HCEC 1CT (cell line): ENCODE data around the gene NCL.
"Not testable (repeated sequence)": the region's sequence is repeated elsewhere in the genome, so short reads cannot be mapped to it uniquely, and the experiment has no call there.

Source experiments
- DNase-seq: peaks from one replicate; pipeline ENCODE4 v3.0.0-alpha.2; 2017

NCL gene

GRCh38 chr2:231467016-231467545 lies 2.8 kb upstream of the NCL start:
- no peak for DNase-seq

DNA sequence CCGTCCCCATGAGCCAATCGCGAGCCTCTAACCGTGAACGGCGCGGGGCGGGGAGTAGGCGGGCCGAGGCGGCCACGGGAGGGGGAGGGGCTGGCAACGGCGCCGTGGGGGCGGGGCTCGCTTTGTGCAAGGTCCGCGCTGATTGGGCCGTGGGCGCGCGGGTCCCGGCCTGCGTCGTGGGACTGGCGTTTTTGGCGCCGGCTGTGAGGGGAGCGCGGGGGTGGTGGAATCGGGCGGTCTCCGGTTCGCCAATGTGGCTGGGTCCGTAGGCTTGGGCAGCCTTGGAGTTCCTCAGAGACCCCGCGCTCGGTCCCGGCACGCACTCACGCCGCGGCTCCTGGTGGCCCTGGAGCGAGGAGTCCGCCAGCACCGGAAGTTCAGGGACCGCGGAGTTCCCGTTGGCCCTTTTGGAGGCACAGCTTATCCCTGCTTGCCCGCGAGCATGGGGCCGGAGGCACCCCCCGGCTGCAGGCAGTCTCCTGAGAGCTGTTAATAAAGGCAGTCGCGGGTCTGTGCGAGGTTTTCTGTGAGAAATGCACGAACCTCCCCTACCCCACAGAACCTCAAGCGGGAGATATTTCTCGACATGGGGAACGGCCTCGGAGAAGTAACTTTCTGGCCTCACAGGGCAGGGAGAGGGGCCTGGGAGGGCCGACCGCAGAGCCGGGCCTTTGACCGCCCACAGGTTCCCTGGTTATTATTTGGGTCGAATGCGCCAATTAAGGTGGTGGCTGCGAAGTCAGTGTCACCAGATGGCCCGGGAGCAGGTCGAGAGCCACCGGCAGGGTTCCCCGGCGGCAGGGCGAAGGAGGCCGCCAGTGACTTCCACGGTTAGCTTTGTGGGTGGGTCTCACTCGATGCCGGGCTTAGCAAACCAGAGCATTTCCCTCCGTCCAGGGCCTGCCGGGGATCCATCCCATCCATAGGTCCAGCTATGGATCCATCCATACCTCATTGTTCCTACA lies 574 bp upstream of the NCL start:
- DNase-seq = no peak

DNA sequence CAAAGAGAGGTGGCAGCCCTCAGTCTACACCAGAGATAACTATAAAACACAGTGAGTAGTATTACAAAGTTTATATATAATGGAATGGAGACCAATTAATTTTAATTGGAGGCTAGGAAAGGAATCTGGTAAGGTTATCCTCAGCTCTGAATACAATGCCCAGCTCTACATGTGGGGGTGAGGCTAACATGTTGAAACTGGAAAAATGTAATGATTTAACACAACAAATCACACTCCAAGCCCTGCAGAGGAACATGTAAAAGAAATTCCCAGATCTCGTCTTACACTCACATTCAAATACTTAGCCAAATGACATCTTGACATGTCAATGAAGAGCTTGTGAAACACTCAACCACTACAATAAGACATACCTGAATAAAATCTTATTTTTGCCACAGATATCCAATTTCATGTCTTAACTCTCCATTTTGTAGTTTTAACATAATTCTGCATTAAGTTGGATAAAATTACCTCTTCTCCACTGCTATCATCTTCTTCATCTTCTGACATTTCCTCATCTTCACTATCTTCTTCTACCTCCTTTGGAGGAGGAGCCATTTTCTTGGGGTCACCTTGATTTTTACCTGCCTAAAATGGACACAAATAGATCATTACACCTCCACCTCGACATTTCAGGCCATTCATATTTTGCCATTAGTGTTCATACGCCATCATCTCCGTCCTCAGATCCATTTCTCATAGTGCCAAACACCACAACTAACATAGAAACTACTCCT lies 1.4 kb downstream of the NCL start:
- no peak for DNase-seq

GRCh38 chr2:231461516-231461971 lies 2.7 kb downstream of the NCL start:
- DNase-seq = no peak

DNA sequence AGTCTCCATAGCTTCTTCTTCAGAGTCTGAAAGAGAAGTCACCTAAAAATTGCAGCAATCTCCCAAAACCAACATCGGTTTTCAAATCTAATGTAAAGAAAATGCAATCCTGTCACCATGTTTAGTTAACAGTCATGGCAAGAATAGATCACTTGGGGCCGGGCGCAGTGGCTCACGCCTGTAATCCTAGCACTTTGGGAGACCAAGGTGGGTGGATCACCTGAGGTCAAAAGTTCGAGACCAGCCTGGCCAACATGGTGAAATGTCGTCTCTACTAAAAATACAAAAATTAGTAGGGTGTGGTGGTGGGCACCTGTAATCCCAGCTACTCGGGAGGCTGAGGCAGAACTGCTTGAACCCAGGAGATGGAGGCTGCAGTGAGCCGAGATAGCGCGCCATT lies 3.4 kb downstream of the NCL start:
- DNase-seq = not testable (repeated sequence)

- DNase-seq = no peak
Observed at GRCh38 chr2:231460073-231460835, 4.0 kb downstream of the NCL start.

- no peak for DNase-seq
Observed at GRCh38 chr2:231458368-231458767, 5.9 kb downstream of the NCL start.

GRCh38 chr2:231457101-231457500 lies 7.2 kb downstream of the NCL start:
- peak; percentile 47 for DNase-seq

DNA sequence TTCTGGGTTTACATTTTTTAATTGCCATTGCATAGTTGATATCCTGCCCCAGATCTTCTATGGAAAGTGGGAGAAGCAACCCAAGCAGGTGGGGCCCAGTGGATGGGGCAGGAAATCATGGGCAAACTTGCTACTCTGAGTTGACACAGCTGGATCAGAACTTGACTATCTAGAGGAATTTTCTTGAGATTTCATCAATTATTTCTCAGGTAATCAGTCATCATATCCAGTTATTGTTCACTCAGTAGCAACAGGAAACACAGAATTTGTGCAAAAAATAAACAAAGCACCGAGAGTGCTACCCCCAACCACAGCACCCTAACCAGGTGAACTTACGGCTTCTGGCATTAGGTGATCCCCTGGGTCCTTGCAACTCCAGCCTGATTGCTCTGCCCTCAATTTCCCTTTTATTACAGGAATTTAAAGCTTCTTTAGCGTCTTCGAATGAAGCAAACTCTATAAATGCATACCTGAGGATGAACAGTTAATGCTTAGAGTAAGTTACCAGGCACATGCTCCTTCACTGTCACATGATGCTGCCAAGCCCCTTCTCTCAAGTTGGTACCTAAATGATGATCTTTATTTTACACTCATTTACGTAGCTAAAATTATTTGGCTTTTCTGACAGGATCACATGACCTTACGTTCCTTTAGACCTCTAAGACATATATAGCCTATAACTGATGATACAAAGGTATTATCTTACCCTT lies 7.8 kb downstream of the NCL start:
- DNase-seq = no peak

DNA sequence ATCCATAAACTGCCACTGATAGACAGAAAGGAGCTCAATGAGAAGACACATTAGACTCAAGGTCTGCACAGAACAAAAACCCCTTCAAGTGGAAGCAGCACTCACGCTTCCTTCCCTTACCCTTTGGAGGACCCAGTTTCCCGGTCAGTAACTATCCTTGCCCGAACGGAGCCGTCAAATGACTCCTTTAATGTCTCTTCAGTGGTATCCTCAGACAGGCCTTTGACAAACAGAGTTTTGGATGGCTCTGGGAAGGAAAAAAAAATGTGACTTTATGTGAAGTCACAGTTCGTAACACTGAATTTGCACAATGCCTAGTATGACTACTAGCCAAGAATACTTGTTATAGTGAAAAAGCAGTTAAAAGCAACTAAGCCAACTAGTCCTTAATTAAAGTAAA lies 8.4 kb downstream of the NCL start:
- no peak for DNase-seq

- DNase-seq = no peak
Observed at GRCh38 chr2:231455222-231455621, 9.1 kb downstream of the NCL start.

DNA sequence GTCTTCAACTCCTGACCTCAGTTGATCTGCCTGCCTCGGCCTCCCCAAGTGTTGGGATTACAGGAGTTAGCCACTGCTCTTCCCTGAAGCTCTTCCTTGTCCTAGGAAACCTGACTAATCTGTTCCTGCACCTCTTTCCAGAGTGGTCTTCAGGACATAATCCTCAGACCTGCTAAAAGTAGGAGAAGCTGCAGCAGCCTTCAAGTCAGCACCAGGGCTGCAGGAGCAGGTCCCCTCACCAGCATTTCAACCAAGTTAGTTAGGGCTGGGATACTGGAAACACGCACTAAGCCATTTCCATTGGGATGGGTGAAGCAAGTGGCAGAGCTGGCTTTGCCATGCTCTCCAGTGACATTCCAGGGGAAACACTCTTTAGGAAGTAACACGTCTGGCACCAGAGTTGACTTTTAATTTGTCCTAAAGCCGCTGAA lies 9.9 kb downstream of the NCL start:
- no peak for DNase-seq

DNA sequence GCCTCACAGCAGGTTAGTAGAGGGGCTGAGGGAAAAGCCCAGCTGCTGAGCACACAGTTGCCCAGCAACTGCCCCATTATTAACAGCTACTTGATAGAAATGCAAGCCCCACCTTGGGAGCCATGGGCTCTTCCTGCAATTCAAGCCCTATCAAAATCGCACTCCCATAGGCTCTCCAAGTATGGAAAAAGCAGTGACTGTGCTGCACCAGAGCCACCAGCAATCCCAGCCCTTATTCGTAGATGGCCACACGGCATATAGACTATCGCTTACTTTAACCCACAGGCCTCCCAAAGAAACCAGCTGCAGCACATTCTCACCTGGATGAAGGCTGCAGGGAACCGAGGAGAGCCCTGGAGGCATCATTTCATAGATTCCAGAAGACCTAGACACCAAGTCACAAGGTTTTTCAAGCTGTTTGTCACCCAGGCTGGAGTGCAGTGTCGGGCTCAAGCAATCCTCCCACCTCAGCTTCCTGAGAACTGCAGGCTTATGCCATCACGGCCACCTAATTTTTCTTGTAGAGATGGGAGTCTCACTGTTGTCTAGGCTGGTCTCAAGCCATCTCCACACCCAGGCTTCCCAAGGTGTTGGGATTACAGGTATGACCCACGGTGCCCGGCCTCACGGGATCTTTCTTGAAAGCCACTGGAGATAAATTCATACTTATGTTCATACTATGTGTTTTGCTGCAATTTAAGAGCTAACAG lies 11.3 kb downstream of the NCL start:
- peak; percentile 3 for DNase-seq

- no peak for DNase-seq
Observed at GRCh38 chr2:231450548-231450989, 13.7 kb downstream of the NCL start.

DNA sequence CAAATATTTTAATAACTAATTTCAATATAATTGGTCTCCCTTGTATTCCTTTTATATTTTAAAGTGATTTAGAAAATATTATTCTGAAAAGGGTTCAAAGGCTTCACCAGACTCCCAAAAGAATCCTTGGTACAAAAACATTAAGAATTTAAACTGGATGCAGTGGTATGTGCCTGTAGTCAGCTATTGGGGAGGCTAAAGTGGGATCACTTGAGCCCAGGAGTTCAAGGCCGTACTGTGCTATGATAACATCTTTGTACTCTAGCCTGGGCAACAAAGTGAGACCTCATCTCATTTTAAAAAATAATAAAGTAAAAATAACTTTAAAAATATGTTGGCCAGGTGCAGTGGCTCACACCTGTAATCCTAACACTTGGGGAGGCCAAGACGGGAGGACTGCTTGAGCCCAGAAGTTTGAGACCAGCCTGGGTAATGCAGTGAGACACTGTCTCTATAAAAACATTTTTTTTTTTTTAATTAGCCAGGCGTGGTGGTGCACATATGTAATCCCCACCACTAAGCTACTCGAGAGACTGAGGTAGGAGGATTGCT lies 14.7 kb downstream of the NCL start:
- no peak for DNase-seq

GRCh38 chr2:231436957-231437356 lies 27.3 kb downstream of the NCL start:
- DNase-seq = no peak

- DNase-seq = no peak
Observed at GRCh38 chr2:231433990-231434389, 30.3 kb downstream of the NCL start.

- DNase-seq = no peak
Observed at GRCh38 chr2:231431606-231432005, 32.7 kb downstream of the NCL start.

DNA sequence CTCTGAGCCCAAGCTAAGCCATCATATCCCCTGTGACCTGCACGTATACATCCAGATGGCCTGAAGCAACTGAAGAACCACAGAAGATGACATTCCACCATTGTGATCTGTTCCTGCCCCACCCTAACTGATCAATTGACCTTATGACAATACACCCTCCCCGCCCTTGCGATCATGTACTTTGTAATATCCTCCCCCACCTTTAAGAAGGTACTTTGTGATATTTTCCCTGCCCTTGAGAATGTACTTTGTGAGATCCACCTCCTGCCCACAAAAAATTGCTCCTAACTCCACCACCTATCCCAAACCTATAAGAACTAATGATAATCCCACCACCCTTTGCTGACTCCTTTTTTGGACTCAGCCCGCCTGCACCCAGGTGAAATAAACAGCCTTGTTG lies 33.8 kb downstream of the NCL start:
- not testable (repeated sequence) for DNase-seq

DNA sequence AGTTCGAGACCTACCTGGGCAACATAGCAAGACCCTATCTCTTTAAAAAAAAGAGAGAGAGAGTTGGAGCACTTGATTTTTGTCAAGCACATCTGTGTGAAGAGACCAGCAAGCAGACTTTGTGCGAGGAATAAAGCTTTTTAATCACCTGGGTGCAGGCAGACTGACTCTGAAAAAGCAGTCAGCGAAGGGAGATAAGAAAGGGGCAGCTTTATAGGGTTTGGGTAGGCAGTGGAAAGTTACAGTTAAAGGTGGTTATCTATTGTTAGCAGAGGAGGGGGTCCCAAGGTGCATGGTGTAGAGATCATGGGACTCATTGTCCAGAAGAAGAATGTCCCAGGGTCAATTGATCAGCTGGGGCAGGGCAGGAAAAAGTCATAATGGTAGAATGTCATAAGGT lies 34.4 kb downstream of the NCL start:
- DNase-seq = no peak

DNA sequence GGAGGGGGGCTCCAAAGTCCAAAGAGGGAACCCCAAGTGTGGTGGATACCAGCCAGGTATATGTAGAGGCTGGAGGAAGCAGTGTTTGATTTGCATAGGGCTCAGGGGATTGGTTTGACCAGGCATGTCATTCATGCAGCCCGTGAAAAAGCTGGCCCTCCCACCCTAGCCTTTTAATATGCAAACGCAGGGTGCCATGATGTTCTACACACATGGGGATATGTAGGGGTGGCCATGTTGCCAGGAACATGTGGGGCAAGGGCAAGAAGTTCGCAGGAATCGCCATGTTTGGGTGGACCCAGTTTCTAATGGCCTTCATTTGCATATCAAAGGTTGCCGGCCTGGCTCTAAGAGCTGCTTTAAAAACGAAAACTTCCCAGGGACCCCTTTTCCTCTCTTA lies 35.1 kb downstream of the NCL start:
- no peak for DNase-seq
